T-helper 2 cell treated with Interferon-gamma antibody and Interleukin-4, amounts not matched to agents 5 μg/mL and 100 μg/mL, for 36 hours (primary cell): ENCODE data around the gene TBC1D5.
"Not testable (repeated sequence)": the region's sequence is repeated elsewhere in the genome, so short reads cannot be mapped to it uniquely, and the experiment has no call there.

Experiments
- DNase-seq: peaks from one replicate; pipeline ENCODE4 v3.0.0; 2021; ENCODE audit warnings: low spot score
- H3K27ac Mint-ChIP-seq: one replicate; pipeline ENCODE4 v1.8.0; 2021; ENCODE audit warnings: mild to moderate bottlenecking, mixed read lengths
- H3K27me3 Mint-ChIP-seq: one replicate; pipeline ENCODE4 v1.8.0; 2021; ENCODE audit warnings: low read depth, mixed read lengths
- H3K36me3 Mint-ChIP-seq: one replicate; pipeline ENCODE4 v1.8.0; 2021; ENCODE audit warnings: low read depth, mixed read lengths
- H3K4me1 Mint-ChIP-seq: one replicate; pipeline ENCODE4 v1.8.0; 2021; ENCODE audit warnings: low read depth, mixed read lengths
- H3K4me3 Mint-ChIP-seq: one replicate; pipeline ENCODE4 v1.8.0; 2022; ENCODE audit warnings: mild to moderate bottlenecking, moderate library complexity, mixed read lengths
- H3K9me3 Mint-ChIP-seq: one replicate; pipeline ENCODE4 v1.8.0; 2021; ENCODE audit warnings: mixed read lengths

The TBC1D5 gene

GRCh38 chr3:17367171-17367570 lies 375.3 kb downstream of the TBC1D5 start:
- Mint-ChIP-seq H3K36me3 (peaks cover 2% of the 10 kb centered on the region), H3K4me1 (no peaks in the 10 kb centered on the region), H3K27ac (no peak overlapping the region), H3K4me3 (no peak overlapping the region), H3K9me3 (no peaks in the 10 kb centered on the region), H3K27me3 (no peaks in the 10 kb centered on the region)
- DNase-seq, result no peak

DNA sequence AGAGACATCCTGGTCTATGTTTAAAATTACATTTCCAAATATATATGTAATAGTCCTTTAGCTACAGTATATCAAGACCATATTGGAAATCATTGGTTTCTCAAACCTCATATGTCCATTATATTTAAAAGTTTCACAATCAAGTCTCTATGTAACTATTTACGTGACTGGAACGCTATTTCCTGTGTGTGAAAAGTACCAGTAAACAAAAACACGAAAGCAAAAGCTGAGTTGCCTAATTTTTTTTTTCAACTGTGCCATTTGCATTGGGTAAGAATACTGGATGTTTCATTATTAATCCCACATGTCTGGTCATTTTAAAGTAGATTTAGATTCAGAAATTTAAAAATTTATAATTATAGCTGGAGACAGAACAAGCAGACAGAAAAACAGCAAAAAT lies 381.4 kb downstream of the TBC1D5 start:
- H3K27me3 Mint-ChIP-seq, result no peaks in the 10 kb centered on the region
- no peak overlapping the region for H3K4me3 Mint-ChIP-seq
- no peak overlapping the region for H3K27ac Mint-ChIP-seq
- H3K36me3 Mint-ChIP-seq, result no peaks in the 10 kb centered on the region
- no peak for DNase-seq
- H3K9me3 Mint-ChIP-seq, result no peaks in the 10 kb centered on the region
- H3K4me1 Mint-ChIP-seq, result no peaks in the 10 kb centered on the region

DNA sequence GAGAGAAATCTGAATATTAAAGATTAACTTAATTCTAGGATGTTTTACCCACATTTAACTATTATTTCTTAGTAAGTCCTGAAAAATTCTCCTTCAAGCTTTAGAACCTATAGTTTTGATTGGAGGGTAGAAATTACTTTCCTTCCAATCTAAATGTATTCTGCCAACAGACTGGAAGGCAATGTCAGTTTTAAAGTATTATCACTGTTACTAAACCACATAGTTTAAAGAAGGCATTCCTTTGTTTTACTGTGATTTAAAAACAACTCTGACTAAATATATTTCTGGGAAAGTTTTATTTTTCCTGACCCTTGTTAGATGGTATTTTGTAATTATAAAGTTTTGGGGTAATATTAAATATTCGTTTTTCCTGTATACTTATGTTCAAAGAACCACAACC lies 382.5 kb downstream of the TBC1D5 start:
- H3K36me3 Mint-ChIP-seq, result no peaks in the 10 kb centered on the region
- no peak overlapping the region for H3K27ac Mint-ChIP-seq
- H3K9me3 Mint-ChIP-seq, result no peaks in the 10 kb centered on the region
- H3K4me1 Mint-ChIP-seq, result no peaks in the 10 kb centered on the region
- no peak for DNase-seq
- H3K4me3 Mint-ChIP-seq, result no peak overlapping the region
- H3K27me3 Mint-ChIP-seq, result no peaks in the 10 kb centered on the region

DNA sequence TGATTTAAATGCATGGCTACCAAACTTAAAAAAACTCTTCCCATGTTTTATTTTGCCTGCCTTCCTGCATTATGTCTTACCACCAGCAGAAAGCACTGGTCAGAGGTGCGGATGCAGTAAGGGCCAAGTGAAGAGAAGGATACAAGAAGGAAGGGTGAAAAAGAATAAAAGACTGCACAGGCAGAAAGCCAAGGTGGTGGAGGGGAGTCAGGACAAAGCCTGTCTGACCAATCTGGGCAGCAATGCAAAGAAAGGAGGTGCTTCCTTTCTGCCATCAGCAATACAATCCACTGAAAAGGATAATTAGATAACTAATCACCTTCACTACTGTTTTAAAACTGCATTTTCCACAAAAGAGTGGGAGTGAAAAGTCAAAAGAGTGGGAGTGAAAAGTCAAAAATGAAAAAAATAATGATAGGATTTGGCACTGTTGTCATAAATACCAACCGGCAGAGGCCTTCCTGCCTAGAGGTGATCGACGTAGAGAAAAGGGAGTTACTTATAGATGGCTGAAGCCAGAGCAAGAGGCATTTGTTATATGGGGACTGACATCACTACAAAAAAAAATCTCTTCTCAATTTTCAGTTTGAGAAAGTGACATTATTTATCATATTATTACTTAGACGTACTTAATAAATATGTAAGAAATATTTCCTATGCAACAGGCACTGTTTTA lies 385.3 kb downstream of the TBC1D5 start:
- no peaks in the 10 kb centered on the region for H3K36me3 Mint-ChIP-seq
- no peak for DNase-seq
- no peak overlapping the region for H3K4me3 Mint-ChIP-seq
- H3K9me3 Mint-ChIP-seq, result no peaks in the 10 kb centered on the region
- no peaks in the 10 kb centered on the region for H3K27me3 Mint-ChIP-seq
- H3K27ac Mint-ChIP-seq, result no peak overlapping the region
- H3K4me1 Mint-ChIP-seq, result no peaks in the 10 kb centered on the region

DNA sequence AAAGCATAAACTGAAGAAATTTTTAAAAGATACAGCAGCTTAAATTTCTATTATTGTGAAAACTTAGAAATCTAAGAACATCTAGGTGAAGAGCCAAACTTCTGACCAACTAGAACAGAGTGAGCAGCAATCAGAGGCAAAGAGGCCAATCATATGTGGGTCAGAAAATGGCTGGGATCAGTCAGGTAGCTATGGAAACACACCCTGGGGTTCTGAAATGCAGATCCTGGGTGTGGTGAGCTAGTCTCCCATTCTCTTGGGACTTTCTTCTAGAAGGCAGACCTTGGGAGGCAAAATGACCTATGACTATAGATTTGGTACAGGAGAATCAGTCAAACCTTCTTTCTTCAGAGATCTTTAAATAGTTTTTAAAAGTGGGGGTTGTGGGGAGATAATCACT lies 385.8 kb downstream of the TBC1D5 start:
- DNase-seq, result no peak
- Mint-ChIP-seq H3K27ac (no peak overlapping the region), H3K4me1 (no peaks in the 10 kb centered on the region), H3K27me3 (no peaks in the 10 kb centered on the region), H3K4me3 (no peak overlapping the region), H3K36me3 (peaks cover 3% of the 10 kb centered on the region), H3K9me3 (peaks cover 4% of the 10 kb centered on the region)

DNA sequence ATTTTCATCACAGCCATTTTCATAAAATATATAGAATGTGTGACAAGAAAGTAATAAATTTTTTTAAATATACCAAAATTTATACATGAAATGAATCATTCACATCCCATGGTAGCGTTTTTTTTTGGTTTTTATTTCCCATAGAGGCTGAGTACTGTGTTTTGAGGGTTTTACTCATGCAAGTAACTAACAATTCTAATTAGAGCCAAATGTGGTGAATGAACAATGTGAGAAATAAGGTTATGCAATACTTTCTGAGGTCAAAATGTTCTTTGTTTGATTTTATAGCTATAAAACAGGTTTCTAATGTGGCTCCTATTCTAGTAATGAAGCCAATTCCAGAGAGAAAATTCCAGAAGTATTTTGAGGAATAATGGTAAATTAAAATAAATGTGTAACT lies 386.8 kb downstream of the TBC1D5 start:
- no peak for DNase-seq
- Mint-ChIP-seq H3K4me1 (no peaks in the 10 kb centered on the region), H3K36me3 (peaks cover 6% of the 10 kb centered on the region), H3K9me3 (peaks cover 4% of the 10 kb centered on the region), H3K4me3 (no peak overlapping the region), H3K27ac (no peak overlapping the region), H3K27me3 (no peaks in the 10 kb centered on the region)

DNA sequence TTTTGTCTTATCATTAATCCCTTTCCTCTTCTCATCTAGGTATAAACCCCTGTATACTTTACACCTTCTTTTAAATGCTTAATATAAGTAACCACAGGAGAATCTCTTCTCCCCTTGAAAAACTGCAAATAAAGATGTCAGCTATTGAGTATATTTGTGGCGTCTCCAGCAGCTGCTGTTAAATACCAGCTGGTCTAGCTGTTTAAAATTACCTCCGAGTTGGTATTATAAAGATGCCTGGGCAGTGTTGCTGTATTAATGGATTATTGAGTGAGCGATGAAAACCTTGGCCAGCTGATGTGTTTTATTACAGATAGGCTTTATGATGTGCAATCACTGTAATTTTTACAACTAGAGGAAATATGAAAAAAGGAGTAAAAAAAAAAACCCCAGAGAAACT lies 388.1 kb downstream of the TBC1D5 start:
- peaks cover 6% of the 10 kb centered on the region for H3K36me3 Mint-ChIP-seq
- H3K27me3 Mint-ChIP-seq, result no peaks in the 10 kb centered on the region
- H3K27ac Mint-ChIP-seq, result no peak overlapping the region
- no peak overlapping the region for H3K4me3 Mint-ChIP-seq
- H3K9me3 Mint-ChIP-seq, result peaks cover 4% of the 10 kb centered on the region
- no peak for DNase-seq
- no peaks in the 10 kb centered on the region for H3K4me1 Mint-ChIP-seq

DNA sequence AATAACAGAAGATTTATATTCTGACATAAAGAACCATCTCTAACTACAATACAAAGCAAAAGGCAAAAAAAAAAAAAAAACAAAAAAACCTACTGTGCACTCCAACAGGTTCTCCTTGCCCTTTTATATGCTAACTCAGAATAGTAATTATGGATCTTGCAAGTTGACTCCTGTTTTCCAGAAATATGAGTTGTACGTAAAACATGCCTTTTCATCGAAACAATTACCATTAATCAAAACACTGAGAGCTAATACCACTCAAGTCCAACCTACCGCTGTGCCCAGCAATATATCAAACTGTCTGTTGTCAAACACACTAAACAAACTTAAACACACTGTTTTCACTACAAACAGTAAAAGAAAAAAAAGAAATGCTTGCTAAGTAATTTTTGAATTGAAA lies 389.8 kb downstream of the TBC1D5 start:
- no peak overlapping the region for H3K27ac Mint-ChIP-seq
- peaks cover 4% of the 10 kb centered on the region for H3K9me3 Mint-ChIP-seq
- H3K4me1 Mint-ChIP-seq, result peaks cover 5% of the 10 kb centered on the region
- H3K27me3 Mint-ChIP-seq, result no peaks in the 10 kb centered on the region
- no peak overlapping the region for H3K4me3 Mint-ChIP-seq
- peaks cover 6% of the 10 kb centered on the region for H3K36me3 Mint-ChIP-seq
- no peak for DNase-seq

- H3K9me3 Mint-ChIP-seq, H3K4me3 Mint-ChIP-seq, DNase-seq, H3K27me3 Mint-ChIP-seq, H3K27ac Mint-ChIP-seq, H3K4me1 Mint-ChIP-seq, H3K36me3 Mint-ChIP-seq: not testable (repeated sequence)
These were observed 391.2 kb downstream of the TBC1D5 start for GRCh38 chr3:17351193-17351592.

- no peak for DNase-seq
- no peaks in the 10 kb centered on the region for H3K27me3 Mint-ChIP-seq
- peaks cover 6% of the 10 kb centered on the region for H3K36me3 Mint-ChIP-seq
- H3K9me3 Mint-ChIP-seq, result peaks cover 4% of the 10 kb centered on the region
- H3K4me3 Mint-ChIP-seq, result no peak overlapping the region
- H3K4me1 Mint-ChIP-seq, result peaks cover 5% of the 10 kb centered on the region
- no peak overlapping the region for H3K27ac Mint-ChIP-seq
These were observed 393.3 kb downstream of the TBC1D5 start for GRCh38 chr3:17349093-17349492.

GRCh38 chr3:17342119-17342518 lies 400.3 kb downstream of the TBC1D5 start:
- Mint-ChIP-seq H3K27me3 (no peaks in the 10 kb centered on the region), H3K36me3 (peaks cover 3% of the 10 kb centered on the region), H3K27ac (no peak overlapping the region), H3K4me1 (no peaks in the 10 kb centered on the region), H3K9me3 (no peaks in the 10 kb centered on the region), H3K4me3 (no peak overlapping the region)
- DNase-seq, result no peak

DNA sequence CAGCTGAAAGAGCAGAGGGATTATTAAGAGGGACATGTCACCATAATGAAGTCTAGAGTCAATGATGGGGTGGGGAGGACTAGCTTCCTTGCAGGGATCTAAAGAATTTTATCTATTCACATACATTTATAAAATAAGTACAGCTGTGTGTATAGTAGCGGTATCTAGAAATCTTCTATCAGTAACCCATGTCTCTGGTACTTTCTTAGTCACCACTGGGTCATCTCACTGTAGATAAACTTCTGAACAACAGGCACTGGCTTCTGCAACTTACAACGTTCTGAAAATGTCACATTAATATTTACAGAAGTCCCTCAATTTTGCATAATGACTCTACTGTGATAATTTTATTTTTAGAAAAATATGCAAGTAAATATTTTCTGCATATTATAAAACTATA lies 401.7 kb downstream of the TBC1D5 start:
- peaks cover 3% of the 10 kb centered on the region for H3K36me3 Mint-ChIP-seq
- no peak for DNase-seq
- no peaks in the 10 kb centered on the region for H3K9me3 Mint-ChIP-seq

DNA sequence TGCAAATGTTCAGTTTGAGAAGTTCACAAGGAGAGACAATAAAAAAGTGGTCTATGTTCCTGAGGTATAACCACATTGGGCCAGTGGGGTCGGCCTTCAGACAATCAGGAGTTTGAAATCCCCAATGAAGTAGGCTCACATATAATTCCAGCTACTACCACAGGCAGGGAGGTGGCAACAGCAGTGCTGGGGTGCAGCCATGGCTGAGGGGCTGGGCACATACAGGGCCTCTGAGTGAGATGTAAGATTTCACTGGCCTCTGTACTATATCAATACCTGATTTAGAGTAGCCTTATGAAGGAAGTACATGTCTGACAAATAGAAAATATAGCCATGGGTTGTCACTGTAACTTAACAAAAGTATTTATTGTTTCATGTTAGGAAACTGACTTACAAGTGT lies 402.2 kb downstream of the TBC1D5 start:
- no peaks in the 10 kb centered on the region for H3K27me3 Mint-ChIP-seq
- no peak overlapping the region for H3K27ac Mint-ChIP-seq
- DNase-seq, result no peak
- H3K4me3 Mint-ChIP-seq, result no peak overlapping the region
- no peaks in the 10 kb centered on the region for H3K9me3 Mint-ChIP-seq
- H3K4me1 Mint-ChIP-seq, result no peaks in the 10 kb centered on the region
- peaks cover 3% of the 10 kb centered on the region for H3K36me3 Mint-ChIP-seq

More for the DNA sequence above, 401.7 kb downstream of the TBC1D5 start:
- no peak overlapping the region for H3K27ac Mint-ChIP-seq
- no peak overlapping the region for H3K4me3 Mint-ChIP-seq
- H3K27me3 Mint-ChIP-seq, result no peaks in the 10 kb centered on the region
- no peaks in the 10 kb centered on the region for H3K4me1 Mint-ChIP-seq

DNA sequence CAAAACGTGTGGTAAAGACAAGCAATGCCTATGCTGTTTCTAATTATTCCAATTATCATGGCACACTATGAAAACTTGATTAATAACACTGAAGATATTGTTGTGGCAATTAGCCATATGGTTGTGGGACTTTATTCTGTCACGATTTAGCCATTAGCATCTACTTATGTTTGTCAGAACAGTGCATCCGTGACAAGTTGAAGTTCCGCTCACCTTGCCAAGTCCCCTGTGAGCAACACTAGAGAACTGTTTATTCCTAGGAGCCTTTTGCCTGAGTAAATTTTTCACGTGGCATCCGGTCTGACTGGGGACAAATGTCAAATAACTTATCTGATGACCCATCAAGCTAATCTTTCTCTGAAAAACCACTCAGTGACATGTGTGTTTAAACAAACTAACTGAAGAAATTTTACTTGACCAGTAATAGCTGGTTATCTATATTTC lies 403.3 kb downstream of the TBC1D5 start:
- DNase-seq, result no peak
- H3K27ac Mint-ChIP-seq, result no peak overlapping the region
- peaks cover 3% of the 10 kb centered on the region for H3K36me3 Mint-ChIP-seq
- no peaks in the 10 kb centered on the region for H3K9me3 Mint-ChIP-seq
- H3K27me3 Mint-ChIP-seq, result no peaks in the 10 kb centered on the region
- no peaks in the 10 kb centered on the region for H3K4me1 Mint-ChIP-seq
- no peak overlapping the region for H3K4me3 Mint-ChIP-seq

- Mint-ChIP-seq H3K27ac (no peak overlapping the region), H3K9me3 (no peaks in the 10 kb centered on the region), H3K4me1 (no peaks in the 10 kb centered on the region), H3K36me3 (peaks cover 1% of the 10 kb centered on the region), H3K27me3 (no peaks in the 10 kb centered on the region), H3K4me3 (no peak overlapping the region)
- DNase-seq, result no peak
These were observed 406.1 kb downstream of the TBC1D5 start for GRCh38 chr3:17336291-17336690.
